Esophagus squamous epithelium (tissue), 5 donors: Measurements from ENCODE around the gene STK38L. TPM values are rescaled to one million over a fixed set of nuclear protein-coding genes. Genes with fewer than 3 reads are reported as not detected.
A peak's percentile ranks its signal among the peaks of the same experiment; 100 is the strongest.

Experiments
- DNase-seq: peaks from one replicate; lab custom pipeline; 2025; lab: John Stamatoyannopoulos, UW
- H3K27ac ChIP-seq, 4 donors: fragments of 200-600 bp; sonication (generic); one replicate each; pipeline ENCODE4 v1.5.1; 2016 to 2019; ENCODE audit warnings: mild to moderate bottlenecking in 1 of 4
- H3K27me3 ChIP-seq, 4 donors: fragments of 200-600 bp; sonication (generic); 1 replicate in 3 of 4; 2 replicates in 1 of 4; pipeline versions ENCODE4 v1.5.1 to v1.6.0; 2017 to 2021; ENCODE audit warnings: antibody characterized with exemption in 1 of 4
- H3K36me3 ChIP-seq, 3 donors: fragments of 200-600 bp; sonication (generic); one replicate each; pipeline ENCODE4 v1.5.1; 2016 to 2019
- H3K4me1 ChIP-seq, 3 donors: fragments of 200-600 bp; sonication (generic); one replicate each; pipeline ENCODE4 v1.5.1; 2017 to 2019
- H3K4me3 ChIP-seq, 4 donors: fragments of 200-600 bp; sonication (generic); 1 replicate in 3 of 4; 2 replicates in 1 of 4; pipeline ENCODE4 v1.5.1; 2016 to 2019; ENCODE audit warnings: mild to moderate bottlenecking in 2 of 4, moderate library complexity in 1 of 4
- H3K9me3 ChIP-seq, 3 donors: fragments of 200-600 bp; sonication (generic); one replicate each; pipeline ENCODE4 v1.5.1; 2016 to 2019
- CTCF ChIP-seq, 6 experiments: fragments of 450-650 bp in 4 of 6; fragments of 200-600 bp in 2 of 6; sonication (generic) in 2 of 6; IDR thresholded peaks; one replicate each; pipeline ENCODE4 v1.5.1; 2016 to 2019; ENCODE audit warnings: antibody characterized with exemption in 6 of 6, mild to moderate bottlenecking in 4 of 6, moderate library complexity in 4 of 6
- POLR2A ChIP-seq, 4 donors: fragments of 450-650 bp; IDR thresholded peaks; one replicate each; pipeline ENCODE4 v1.6.1; 2017; ENCODE audit warnings: antibody characterized with exemption in 4 of 4, mild to moderate bottlenecking in 4 of 4, moderate library complexity in 3 of 4
- WGBS, 2 donors: methylation state at CpG; one replicate each; pipeline ENCODE4 v1.1.5; 2018; 5-methylcytosine and 5-hydroxymethylcytosine counted together
- intact Hi-C: fragments of 100-400 bp; cut with DNase I; formaldehyde crosslinking; loops from one replicate; pipeline ENCODE4 v1.15.0; 2022
- total RNA-seq, 4 donors: library from RNA; depleted of rRNA; stranded (reverse); fragments of >200 nt; gene quantifications; one replicate each; pipeline ENCODE4 v1.1.0, GENCODE V29; 2016
- donor health status: DM: yes; HTN: yes; CAD: no.

STK38L gene
- total RNA-seq, 4 donors from 2014 or later = 15.6 to 53.2 (median 28.0) TPM

GRCh38 chr12:27331927-27332324 lies 87.8 kb downstream of the STK38L start:
- no peak for TF ChIP-seq POLR2A (IDR thresholded peaks at IDR 0.05)
- TF ChIP-seq CTCF (IDR thresholded peaks at IDR 0.05) = no peak
- Histone ChIP-seq H3K9me3 (no peaks in the 10 kb centered on the region), H3K4me1 (peaks cover 13 to 64% (median 28%) of the 10 kb centered on the region in 3 donors), H3K36me3 (peaks cover 0 to 9% (median 0%) of the 10 kb centered on the region in 3 donors), H3K27me3 (no peaks in the 10 kb centered on the region), H3K4me3 (peak overlapping the region; percentile 68 to 94 (median 80)), H3K27ac (peak overlapping the region; percentile 60 to 85 (median 82))
- intact Hi-C loops = no loop called here
- 8 to 17% methylated on average over 3 of the region's 3 CpGs for WGBS, 2 donors
- DNase-seq = no peak

GRCh38 chr12:27332407-27332713 lies 88.3 kb downstream of the STK38L start:
- H3K27me3 ChIP-seq = no peaks in the 10 kb centered on the region
- H3K4me3 ChIP-seq = peak overlapping the region; percentile 68 to 94 (median 80)
- H3K9me3 ChIP-seq = no peaks in the 10 kb centered on the region
- WGBS, 2 donors = 10 to 16% methylated on average over 10 of the region's 10 CpGs
- DNase-seq = no peak
- peak overlapping the region; percentile 60 to 85 (median 82) for H3K27ac ChIP-seq
- no peak for TF ChIP-seq POLR2A (IDR thresholded peaks at IDR 0.05)
- TF ChIP-seq CTCF (IDR thresholded peaks at IDR 0.05) = no peak
- peaks cover 0 to 5% (median 0%) of the 10 kb centered on the region in 3 donors for H3K36me3 ChIP-seq
- peaks cover 13 to 68% (median 29%) of the 10 kb centered on the region in 3 donors for H3K4me1 ChIP-seq
- intact Hi-C loops = no loop called here

GRCh38 chr12:27332714-27333402 lies 88.8 kb downstream of the STK38L start, which contains the start of gene BMAL2:
Gene BMAL2 (plus strand): TSS chr12:27332836. CDS start chr12:27333073, 237 bp downstream.
- Histone ChIP-seq H3K9me3 (no peaks in the 10 kb centered on the region), H3K4me3 (peak within 1 kb of the TSS; percentile 68 to 94 (median 80)), H3K27me3 (no peaks in the 10 kb centered on the region), H3K27ac (peak within 1 kb of the TSS; percentile 60 to 85 (median 82)), H3K4me1 (peaks cover 13 to 73% (median 33%) of the 10 kb centered on the region in 3 donors), H3K36me3 (peaks cover 0 to under 1% (median 0%) of the 10 kb centered on the region in 3 donors)
- DNase-seq = no peak
- 0% methylated on average over 4 to 8 of the region's 96 CpGs for WGBS, 2 donors
- intact Hi-C loops = no loop called here
- peak in 1 of 4 donors; percentile 40 for TF ChIP-seq POLR2A (IDR thresholded peaks at IDR 0.05)
- TF ChIP-seq CTCF (IDR thresholded peaks at IDR 0.05) = peak in 1 of 6 experiments; percentile 6

- WGBS, 2 donors = 1% methylated on average over 11 to 20 of the region's 40 CpGs
- Histone ChIP-seq H3K27me3 (no peaks in the 10 kb centered on the region), H3K27ac (peak overlapping the region; percentile 60 to 85 (median 82)), H3K9me3 (no peaks in the 10 kb centered on the region), H3K4me3 (peak overlapping the region; percentile 68 to 94 (median 80)), H3K36me3 (no peaks in the 10 kb centered on the region), H3K4me1 (peaks cover 19 to 79% (median 33%) of the 10 kb centered on the region in 3 donors)
- intact Hi-C loops = no loop called here
- DNase-seq = no peak
- TF ChIP-seq CTCF (IDR thresholded peaks at IDR 0.05) (no peak), POLR2A (IDR thresholded peaks at IDR 0.05) (no peak)
These were observed 89.4 kb downstream of the STK38L start for GRCh38 chr12:27333403-27334009.
